Spleen (tissue), 11 donors: ENCODE measurements around the gene UGCG. TPM values are rescaled to one million over a fixed set of nuclear protein-coding genes. Genes with fewer than 3 reads are reported as not detected.
"Not testable (repeated sequence)": the region's sequence is repeated elsewhere in the genome, so short reads cannot be mapped to it uniquely, and the experiment has no call there.

Source experiments
- DNase-seq: peaks from one replicate; pipeline ENCODE4 v3.0.0-alpha.2; 2020
- H3K27ac ChIP-seq, 8 donors: fragments of 200-600 bp; sonication (generic) in 7 of 8; 1 replicate in 4 of 8; 2 replicates in 4 of 8; pipeline versions ENCODE4 v1.5.0 to v1.8.0; 2016 to 2021; ENCODE audit warnings: inconsistent platforms in 4 of 8, mild to moderate bottlenecking in 4 of 8, moderate library complexity in 1 of 8
- H3K27me3 ChIP-seq, 7 donors: fragments of 200-600 bp; sonication (generic) in 6 of 7; replicated peaks in 1 of 7; 1 replicate in 4 of 7; 2 replicates in 3 of 7; pipeline versions ENCODE4 v1.5.0 to v1.8.0; 2016 to 2021; ENCODE audit warnings: inconsistent platforms in 3 of 7, mild to moderate bottlenecking in 1 of 7
- H3K36me3 ChIP-seq, 6 donors: fragments of 200-600 bp; sonication (generic) in 5 of 6; 1 replicate in 4 of 6; 2 replicates in 2 of 6; pipeline versions ENCODE4 v1.5.0 to v1.8.0; 2016 to 2021; ENCODE audit warnings: inconsistent platforms in 2 of 6
- H3K4me1 ChIP-seq, 6 donors: fragments of 200-600 bp; sonication (generic) in 5 of 6; 1 replicate in 3 of 6; 2 replicates in 3 of 6; pipeline versions ENCODE4 v1.5.0 to v1.8.0; 2016 to 2021; ENCODE audit warnings: inconsistent platforms in 3 of 6
- H3K4me3 ChIP-seq, 8 donors: fragments of 200-600 bp; sonication (generic) in 7 of 8; 1 replicate in 4 of 8; 2 replicates in 4 of 8; pipeline versions ENCODE4 v1.5.0 to v1.8.0; 2016 to 2021; ENCODE audit warnings: inconsistent platforms in 4 of 8, mild to moderate bottlenecking in 4 of 8, moderate library complexity in 2 of 8
- H3K9me3 ChIP-seq, 8 donors: fragments of 200-600 bp; sonication (generic) in 7 of 8; 1 replicate in 4 of 8; 2 replicates in 4 of 8; pipeline versions ENCODE4 v1.5.0 to v1.8.0; 2016 to 2021; ENCODE audit warnings: inconsistent platforms in 4 of 8
- POLR2A ChIP-seq, 3 donors: fragments of 450-650 bp; IDR thresholded peaks; one replicate each; pipeline ENCODE4 v1.5.1; 2017; ENCODE audit warnings: antibody characterized with exemption in 3 of 3, mild to moderate bottlenecking in 1 of 3
- POLR2AphosphoS5 ChIP-seq, 3 donors: sonication (generic); formaldehyde crosslinking; IDR thresholded peaks; one replicate each; pipeline ENCODE4 v1.5.1; 2017; ENCODE audit warnings: antibody characterized with exemption in 3 of 3
- WGBS, 5 donors: extraction: QIAGEN DNeasy Blood & Tissue Kit in 3 of 5; methylation state at CpG; one replicate each; pipeline versions ENCODE4 v1.1.5 to v1.1.7; 2013 to 2018; 5-methylcytosine and 5-hydroxymethylcytosine counted together
- intact Hi-C: fragments of 100-400 bp; cut with DNase I; formaldehyde crosslinking; loops from one replicate; pipeline ENCODE4 v1.15.0; 2023; ENCODE audit warnings: low total_unique reads
- polyA plus RNA-seq, 3 donors: library from polyadenylated mRNA; stranded (reverse); fragments of 200-250 nt; gene quantifications; one replicate each; pipeline ENCODE4 v1.2.1, GENCODE V29; 2013
- total RNA-seq, 7 donors: library from RNA; depleted of rRNA in 3 of 7; stranded (reverse); fragments of >200 nt in 3 of 7; fragmentation: NEBNext Ultra II Directional in 4 of 7; extraction: Animal tissue kit (Norgen Biotek cat#: 25700) in 4 of 7; gene quantifications; one replicate each; pipeline versions ENCODE4 v1.1.0 to v1.2.1, GENCODE V29; 2016 to 2021
- TF ChIP-seq, protein P1 (sequence below), 11 experiments: fragments of 200-600 bp in 7 of 11; fragments of 450-650 bp in 4 of 11; sonication (generic) in 4 of 11; IDR thresholded peaks in 8 of 11; conservative IDR thresholded peaks in 3 of 11; 1 replicate in 7 of 11; 2 replicates in 4 of 11; pipeline versions ENCODE4 v1.4.0 to v1.8.0; 2016 to 2021; ENCODE audit warnings: antibody characterized with exemption in 11 of 11, inconsistent platforms in 4 of 11, mild to moderate bottlenecking in 1 of 11
- donor health status: healthy with polysubstance abuse.
- donor health status: DM: no; HTN: no; CAD: no; lungs with moderate emphysema.
- donor health status: DM: no; HTN: no; CAD: no.
- donor health status: Bipolar disorder and iron deficiency.
- donor health status: healthy.
- donor health status: DM: no; HTN: no; CAD: no.
- donor health status: DM: yes; HTN: yes; CAD: no.

Gene UGCG
- total and polyA plus RNA-seq, 10 donors = 18.1 to 178 (median 80.8) TPM

DNA sequence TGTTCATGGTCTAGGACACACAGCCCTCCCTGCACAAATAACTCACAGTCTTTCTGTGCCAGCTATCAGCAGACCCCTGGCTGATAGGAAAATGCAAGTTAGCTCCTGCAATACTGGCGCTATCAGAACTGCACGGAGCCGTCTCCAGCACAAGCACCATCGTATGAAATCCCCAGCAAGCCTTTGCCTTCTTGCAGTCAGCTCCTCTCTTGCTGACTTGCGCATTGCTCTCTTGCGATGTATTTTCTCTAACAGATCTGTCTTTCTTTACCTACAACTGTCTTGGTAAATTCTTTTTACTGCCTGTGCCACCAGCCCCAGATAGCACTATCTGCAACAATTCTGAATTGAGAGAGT is 25.1 kb upstream of the UGCG start:
- Histone ChIP-seq H3K27me3 (no peaks in the 10 kb centered on the region), H3K9me3 (no peaks in the 10 kb centered on the region), H3K4me1 (no peaks in the 10 kb centered on the region), H3K4me3 (no peak overlapping the region), H3K36me3 (no peaks in the 10 kb centered on the region), H3K27ac (no peak overlapping the region)
- DNase-seq = no peak
- WGBS, 5 donors = 91 to 95% (median 94%) methylated on average over 6 of the region's 6 CpGs
- intact Hi-C loops = no loop called here
- TF ChIP-seq POLR2AphosphoS5 (IDR thresholded peaks at IDR 0.05) = no peak
- TF ChIP-seq POLR2A (IDR thresholded peaks at IDR 0.05) = no peak
- TF ChIP-seq, protein P1, sequence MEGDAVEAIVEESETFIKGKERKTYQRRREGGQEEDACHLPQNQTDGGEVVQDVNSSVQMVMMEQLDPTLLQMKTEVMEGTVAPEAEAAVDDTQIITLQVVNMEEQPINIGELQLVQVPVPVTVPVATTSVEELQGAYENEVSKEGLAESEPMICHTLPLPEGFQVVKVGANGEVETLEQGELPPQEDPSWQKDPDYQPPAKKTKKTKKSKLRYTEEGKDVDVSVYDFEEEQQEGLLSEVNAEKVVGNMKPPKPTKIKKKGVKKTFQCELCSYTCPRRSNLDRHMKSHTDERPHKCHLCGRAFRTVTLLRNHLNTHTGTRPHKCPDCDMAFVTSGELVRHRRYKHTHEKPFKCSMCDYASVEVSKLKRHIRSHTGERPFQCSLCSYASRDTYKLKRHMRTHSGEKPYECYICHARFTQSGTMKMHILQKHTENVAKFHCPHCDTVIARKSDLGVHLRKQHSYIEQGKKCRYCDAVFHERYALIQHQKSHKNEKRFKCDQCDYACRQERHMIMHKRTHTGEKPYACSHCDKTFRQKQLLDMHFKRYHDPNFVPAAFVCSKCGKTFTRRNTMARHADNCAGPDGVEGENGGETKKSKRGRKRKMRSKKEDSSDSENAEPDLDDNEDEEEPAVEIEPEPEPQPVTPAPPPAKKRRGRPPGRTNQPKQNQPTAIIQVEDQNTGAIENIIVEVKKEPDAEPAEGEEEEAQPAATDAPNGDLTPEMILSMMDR (IDR thresholded peaks at IDR 0.05 in 8 of 11, conservative IDR thresholded peaks at IDR 0.05 in 3 of 11) = no peak

DNA sequence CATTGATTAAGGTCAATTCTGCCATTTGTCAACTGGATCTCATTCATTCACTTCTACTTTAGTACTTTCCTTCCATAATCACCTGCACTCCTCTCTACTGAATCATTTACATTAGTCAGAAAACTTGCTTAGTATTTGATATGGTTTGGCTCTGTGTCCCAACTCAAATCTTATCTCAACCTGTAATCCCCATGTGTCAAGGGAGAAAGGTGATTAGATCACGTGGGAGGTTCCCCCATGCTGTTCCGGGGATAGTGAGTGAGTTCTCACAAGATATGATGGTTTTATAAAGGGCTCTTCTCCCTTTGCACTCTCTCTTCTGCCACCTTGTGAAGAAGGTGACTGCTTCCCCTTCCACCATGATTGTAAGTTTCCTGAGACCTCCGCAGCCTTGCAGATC is 23.7 kb upstream of the UGCG start:
- no peaks in the 10 kb centered on the region for H3K27me3 ChIP-seq
- no peaks in the 10 kb centered on the region for H3K4me1 ChIP-seq
- H3K27ac ChIP-seq = no peak overlapping the region
- no peaks in the 10 kb centered on the region for H3K36me3 ChIP-seq
- no peaks in the 10 kb centered on the region for H3K9me3 ChIP-seq
- no peak overlapping the region for H3K4me3 ChIP-seq
- intact Hi-C loops = no loop called here
- TF ChIP-seq, protein P1 (IDR thresholded peaks at IDR 0.05 in 8 of 11, conservative IDR thresholded peaks at IDR 0.05 in 3 of 11) = no peak
- TF ChIP-seq POLR2A (IDR thresholded peaks at IDR 0.05) (no peak), POLR2AphosphoS5 (IDR thresholded peaks at IDR 0.05) (no peak)
- no peak for DNase-seq
- 64 to 94% (median 83%) methylated on average over 3 of the region's 3 CpGs for WGBS, 5 donors

DNA sequence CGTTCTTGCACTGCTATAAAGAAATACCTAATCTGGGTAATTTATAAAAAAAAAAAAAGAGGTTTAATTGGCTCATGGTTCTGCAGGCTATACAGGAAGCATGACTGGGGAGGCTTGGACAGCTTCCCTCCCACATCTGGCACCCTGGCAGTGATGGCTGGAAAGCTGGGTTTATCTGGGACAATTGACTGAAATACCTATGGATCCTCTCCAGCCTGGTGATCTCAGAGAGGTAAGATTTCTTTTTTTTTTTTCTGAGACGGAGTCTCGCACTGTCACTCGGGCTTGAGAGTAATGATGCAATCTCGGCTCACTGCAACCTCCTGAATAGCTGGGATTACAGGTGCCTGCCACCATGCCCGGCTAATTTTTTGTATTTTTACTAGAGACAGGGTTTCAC is 22.7 kb upstream of the UGCG start:
- TF ChIP-seq, protein P1 (IDR thresholded peaks at IDR 0.05 in 8 of 11, conservative IDR thresholded peaks at IDR 0.05 in 3 of 11) = no peak
- TF ChIP-seq POLR2AphosphoS5 (IDR thresholded peaks at IDR 0.05) = no peak
- no peak for TF ChIP-seq POLR2A (IDR thresholded peaks at IDR 0.05)
- Histone ChIP-seq H3K4me1 (no peaks in the 10 kb centered on the region), H3K36me3 (no peaks in the 10 kb centered on the region), H3K9me3 (no peaks in the 10 kb centered on the region), H3K4me3 (no peak overlapping the region), H3K27ac (no peak overlapping the region), H3K27me3 (no peaks in the 10 kb centered on the region)
- WGBS, 5 donors = 74 to 94% (median 87%) methylated on average over 6 of the region's 6 CpGs
- DNase-seq = no peak
- intact Hi-C loops = no loop called here

DNA sequence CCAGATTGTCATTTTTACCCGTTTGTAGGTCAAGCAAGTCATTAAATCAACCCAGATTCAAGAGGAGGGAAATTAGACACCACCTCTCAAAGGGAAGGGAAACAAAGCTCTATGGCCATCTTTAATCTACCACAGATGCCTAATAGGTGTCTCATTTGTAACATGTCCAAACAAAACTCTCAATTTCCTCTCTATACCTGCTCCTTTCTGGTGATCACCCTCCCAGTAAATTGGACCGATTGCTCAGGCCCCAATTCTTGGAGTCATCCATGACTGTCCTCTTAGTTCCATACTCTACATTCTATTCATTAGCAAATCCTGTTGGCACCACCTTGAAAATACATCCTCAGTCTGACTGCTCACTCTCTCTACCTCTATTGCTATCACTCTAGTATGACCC is 22.1 kb upstream of the UGCG start:
- intact Hi-C loops = no loop called here
- no peak overlapping the region for H3K27ac ChIP-seq
- H3K4me3 ChIP-seq = no peak overlapping the region
- no peak for TF ChIP-seq POLR2AphosphoS5 (IDR thresholded peaks at IDR 0.05)
- TF ChIP-seq POLR2A (IDR thresholded peaks at IDR 0.05) = no peak
- TF ChIP-seq, protein P1 (IDR thresholded peaks at IDR 0.05 in 8 of 11, conservative IDR thresholded peaks at IDR 0.05 in 3 of 11) = no peak
- H3K4me1 ChIP-seq = no peaks in the 10 kb centered on the region
- H3K27me3 ChIP-seq = no peaks in the 10 kb centered on the region
- H3K9me3 ChIP-seq = no peaks in the 10 kb centered on the region
- no peaks in the 10 kb centered on the region for H3K36me3 ChIP-seq
- no peak for DNase-seq
- 51 to 92% (median 82%) methylated on average over 2 of the region's 2 CpGs for WGBS, 5 donors

DNA sequence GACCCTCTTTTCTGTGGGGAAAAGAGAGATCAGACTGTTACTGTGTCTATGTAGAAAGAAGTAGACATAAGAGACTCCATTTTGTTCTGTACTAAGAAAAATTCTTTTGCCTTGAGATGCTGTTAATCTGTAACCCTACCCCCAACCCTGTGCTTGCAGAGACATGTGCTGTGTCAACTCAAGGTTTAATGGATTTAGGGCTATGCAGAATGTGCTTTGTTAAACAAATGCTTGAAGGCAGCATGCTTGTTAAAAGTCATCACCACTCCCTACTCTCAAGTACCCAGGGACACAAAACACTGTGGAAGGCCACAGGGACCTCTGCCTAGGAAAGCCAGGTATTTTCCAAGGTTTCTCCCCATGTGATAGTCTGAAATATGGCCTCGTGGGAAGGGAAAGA is 21.3 kb upstream of the UGCG start:
- H3K4me1 ChIP-seq, H3K27me3 ChIP-seq: not testable (repeated sequence)
- 83 to 87% (median 87%) methylated on average over 1 of the region's 1 CpG for WGBS, 5 donors

DNA sequence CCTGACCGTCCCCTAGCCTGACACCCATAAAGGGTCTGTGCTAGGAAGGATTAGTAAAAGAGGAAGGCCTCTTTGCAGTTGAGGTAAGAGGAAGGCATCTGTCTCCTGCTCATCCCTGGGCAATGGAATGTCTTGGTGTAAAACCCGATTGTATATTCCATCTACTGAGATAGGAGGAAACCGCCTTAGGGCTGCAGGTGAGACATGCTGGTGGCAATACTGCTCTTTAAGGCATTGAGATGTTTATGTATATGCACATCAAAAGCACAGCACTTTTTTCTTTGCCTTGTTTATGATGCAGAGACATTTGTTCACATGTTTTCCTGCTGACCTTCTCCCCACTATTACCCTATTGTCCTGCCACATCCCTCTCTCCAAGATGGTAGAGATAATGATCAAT is 20.9 kb upstream of the UGCG start:
- intact Hi-C loops, DNase-seq, H3K36me3 ChIP-seq, H3K9me3 ChIP-seq, H3K4me3 ChIP-seq, H3K4me1 ChIP-seq, H3K27me3 ChIP-seq, H3K27ac ChIP-seq: not testable (repeated sequence)
- 92 to 95% (median 95%) methylated on average over 3 of the region's 3 CpGs for WGBS, 5 donors

More for the DNA sequence above, 21.3 kb upstream of the UGCG start:
- H3K27ac ChIP-seq, H3K4me3 ChIP-seq, DNase-seq, intact Hi-C loops, H3K9me3 ChIP-seq, H3K36me3 ChIP-seq: not testable (repeated sequence)
